Heart left ventricle (tissue), 13 donors: ENCODE data around the gene B3GNT7.

ENCODE experiments used
- POLR2A ChIP-seq, 2 donors: fragments of 450-650 bp; IDR thresholded peaks; one replicate each; pipeline ENCODE4 v1.6.1; 2017; ENCODE audit warnings: antibody characterized with exemption in 2 of 2, mild to moderate bottlenecking in 2 of 2, moderate library complexity in 2 of 2
- TF ChIP-seq, protein P1 (sequence below), 12 donors: fragments of 200-600 bp; sonication (generic) in 4 of 12; IDR thresholded peaks; one replicate each; pipeline versions ENCODE4 v1.5.0 to v1.8.0; 2018 to 2022; ENCODE audit warnings: antibody characterized with exemption in 12 of 12, mild to moderate bottlenecking in 5 of 12
- donor health status: ischemic (EF 13 %, LVEDD 7.1; RV severe dilation, severe dysfunction).
- donor health status: DM: no; HTN: yes; CAD: no.
- donor health status: DM: no; HTN: no; CAD: no.
- donor health status: ischemic (EF 25% LVEDD 6.9; RV normal size, moderate dysfunction).
- donor health status: ischemic (EF 25% LVEDD 5.7; RV mildly dilated, moderate dysfunction).
- donor health status: ischemic (EF 35%, LVEDD 5.7; RV mildly dilated, moderate dysfunction).
- donor health status: nonischemic (EF 11% LVEDD 7.7; RV severe dilation, severe dysfunction).
- donor health status: DM: yes; HTN: yes; CAD: no.
- donor health status: PGD.
- donor health status: ischemic (EF 29% LVEDD 5.4; RV normal size, mild dysfunction).
- donor health status: nonischemic (EF 23%, LVEDD 6.1; RV moderate dilation, normal function).

- TF ChIP-seq, protein P1, sequence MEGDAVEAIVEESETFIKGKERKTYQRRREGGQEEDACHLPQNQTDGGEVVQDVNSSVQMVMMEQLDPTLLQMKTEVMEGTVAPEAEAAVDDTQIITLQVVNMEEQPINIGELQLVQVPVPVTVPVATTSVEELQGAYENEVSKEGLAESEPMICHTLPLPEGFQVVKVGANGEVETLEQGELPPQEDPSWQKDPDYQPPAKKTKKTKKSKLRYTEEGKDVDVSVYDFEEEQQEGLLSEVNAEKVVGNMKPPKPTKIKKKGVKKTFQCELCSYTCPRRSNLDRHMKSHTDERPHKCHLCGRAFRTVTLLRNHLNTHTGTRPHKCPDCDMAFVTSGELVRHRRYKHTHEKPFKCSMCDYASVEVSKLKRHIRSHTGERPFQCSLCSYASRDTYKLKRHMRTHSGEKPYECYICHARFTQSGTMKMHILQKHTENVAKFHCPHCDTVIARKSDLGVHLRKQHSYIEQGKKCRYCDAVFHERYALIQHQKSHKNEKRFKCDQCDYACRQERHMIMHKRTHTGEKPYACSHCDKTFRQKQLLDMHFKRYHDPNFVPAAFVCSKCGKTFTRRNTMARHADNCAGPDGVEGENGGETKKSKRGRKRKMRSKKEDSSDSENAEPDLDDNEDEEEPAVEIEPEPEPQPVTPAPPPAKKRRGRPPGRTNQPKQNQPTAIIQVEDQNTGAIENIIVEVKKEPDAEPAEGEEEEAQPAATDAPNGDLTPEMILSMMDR (IDR thresholded peaks at IDR 0.05): no peak
- TF ChIP-seq POLR2A (IDR thresholded peaks at IDR 0.05): no peak
These were observed 33.6 kb downstream of the B3GNT7 start for GRCh38 chr2:231429152-231429551.
